ENCODE data around the gene NDRG2.

The NDRG2 gene

GRCh38 chr14:20989787-20990600 is 34.9 kb downstream of the NDRG2 start, which contains the start of gene METTL17 (continued):
- TF ChIP-seq ELK4 (IDR thresholded peaks at IDR 0.05; ENCODE audit: borderline replicate concordance, low read depth, low read length) (no peak), ZNF670 (tag by site-specific recombination; IDR thresholded peaks at IDR 0.05; ENCODE audit: low read depth) (no peak), ZNF266 (tag by site-specific recombination; IDR thresholded peaks at IDR 0.05; ENCODE audit: low read depth) (no peak), HOXA7 (CRISPR knock-in tag; IDR thresholded peaks at IDR 0.05; ENCODE audit: borderline replicate concordance) (no peak), OVOL3 (tag by site-specific recombination; IDR thresholded peaks at IDR 0.05) (peak; percentile 41; the same call in 1 of the 2 replicates), ZNF626 (tag by site-specific recombination; IDR thresholded peaks at IDR 0.05) (no peak), ZNF488 (tag by site-specific recombination; IDR thresholded peaks at IDR 0.05) (no peak), ZNF362 (tag by site-specific recombination; IDR thresholded peaks at IDR 0.05) (no peak), KLF8 (tag by site-specific recombination; IDR thresholded peaks at IDR 0.05) (peak; percentile 68; the same call in 1 of the 2 replicates), ZBTB20 (tag by site-specific recombination; IDR thresholded peaks at IDR 0.05) (no peak; the same call in 1 of the 2 replicates), WT1 (tag by site-specific recombination; IDR thresholded peaks at IDR 0.05) (peak; percentile 26; the same call in 1 of the 2 replicates), ZNF580 (tag by site-specific recombination; IDR thresholded peaks at IDR 0.05) (peak; percentile 77; the same call in 1 of the 2 replicates), ZBTB11 (tag by site-specific recombination; conservative IDR thresholded peaks at IDR 0.05; ENCODE audit: low read depth) (peak; percentile 92), KLF16 (tag by site-specific recombination; IDR thresholded peaks at IDR 0.05) (0 out of 2 replicates have a peak, but pooled peaks have one; percentile 62), ZNF23 (tag by site-specific recombination; IDR thresholded peaks at IDR 0.05; ENCODE audit: borderline replicate concordance) (no peak), ZNF513 (tag by site-specific recombination; IDR thresholded peaks at IDR 0.05) (no peak), ZBTB26 (tag by site-specific recombination; optimal IDR thresholded peaks at IDR 0.05) (peak; percentile 24), GFI1B (tag by site-specific recombination; IDR thresholded peaks at IDR 0.05) (no peak), SP3 (tag by site-specific recombination; IDR thresholded peaks at IDR 0.05) (peak; percentile 84), ZNF544 (tag by site-specific recombination; IDR thresholded peaks at IDR 0.05) (no peak), ZNF274 (IDR thresholded peaks at IDR 0.05; ENCODE audit: low read length) (no peak), ZNF274 (tag by site-specific recombination; IDR thresholded peaks at IDR 0.05; ENCODE audit: borderline replicate concordance) (no peak), GLI4 (tag by site-specific recombination; IDR thresholded peaks at IDR 0.05) (no peak), ZNF2 (tag by site-specific recombination; IDR thresholded peaks at IDR 0.05) (peak; percentile 38; the same call in 1 of the 2 replicates), ZNF521 (tag by site-specific recombination; IDR thresholded peaks at IDR 0.05) (no peak), ZNF221 (tag by site-specific recombination; IDR thresholded peaks at IDR 0.05; ENCODE audit: borderline replicate concordance) (no peak), ZSCAN30 (tag by site-specific recombination; IDR thresholded peaks at IDR 0.05) (peak; percentile 13; the same call in 1 of the 2 replicates), ZNF157 (tag by site-specific recombination; IDR thresholded peaks at IDR 0.05) (no peak)
- TF ChIP-seq, protein P1, sequence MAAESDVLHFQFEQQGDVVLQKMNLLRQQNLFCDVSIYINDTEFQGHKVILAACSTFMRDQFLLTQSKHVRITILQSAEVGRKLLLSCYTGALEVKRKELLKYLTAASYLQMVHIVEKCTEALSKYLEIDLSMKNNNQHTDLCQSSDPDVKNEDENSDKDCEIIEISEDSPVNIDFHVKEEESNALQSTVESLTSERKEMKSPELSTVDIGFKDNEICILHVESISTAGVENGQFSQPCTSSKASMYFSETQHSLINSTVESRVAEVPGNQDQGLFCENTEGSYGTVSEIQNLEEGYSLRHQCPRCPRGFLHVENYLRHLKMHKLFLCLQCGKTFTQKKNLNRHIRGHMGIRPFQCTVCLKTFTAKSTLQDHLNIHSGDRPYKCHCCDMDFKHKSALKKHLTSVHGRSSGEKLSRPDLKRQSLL (tag by site-specific recombination; IDR thresholded peaks at IDR 0.05) = no peak; the same call in 1 of the 2 replicates
